H1 (cell line): Measurements from ENCODE around the gene PCBP4. TPM values are rescaled to one million over a fixed set of nuclear protein-coding genes. Genes with fewer than 3 reads are reported as not detected.

ENCODE experiments used
- BRCA1 ChIP-seq: IDR thresholded peaks from 2 replicates; pipeline ENCODE4 v1.6.1; 2012; ENCODE audit warnings: low read depth, low read length, improper control_type of control experiment
- RXRA ChIP-seq: IDR thresholded peaks from 2 replicates; pipeline ENCODE4 v1.6.1; 2011; ENCODE audit warnings: low read depth, mild to moderate bottlenecking, low read length, moderate library complexity; ENCODE audit not compliant: insufficient read depth
- polyA plus RNA-seq, 7 experiments: library from polyadenylated mRNA; depleted of rRNA in 3 of 7; stranded (reverse) in 5 of 7; unstranded in 2 of 7; fragments of >200 nt in 5 of 7; fragments of 200-250 nt in 2 of 7; gene quantifications; 1 replicate in 5 of 7; 2 replicates in 1 of 7; 4 replicates in 1 of 7; pipeline versions ENCODE4 v1.2.1 to v1.2.3, GENCODE V29; 2011 to 2013; ENCODE audit warnings: missing spikeins in 2 of 7, mixed read lengths in 2 of 7
- total RNA-seq: library from RNA; stranded (reverse); fragmentation: NEBNext Ultra II Directional; extraction: Animal tissue kit (Norgen Biotek cat#: 25700); gene quantifications from 2 replicates; pipeline ENCODE4 v1.2.1, GENCODE V29; 2021

Gene PCBP4
- total and polyA plus RNA-seq, 2 of the 8 experiments (the other 6 are each of a cell fraction or from before 2014, with no cell fraction given): 16.4 to 34.1 TPM

GRCh38 chr3:51937014-51937413, 30.2 kb downstream of the PCBP4 start (continued):
- TF ChIP-seq RXRA (no peak), BRCA1 (no peak)
